IMR-90 (cell line): ENCODE data around the gene NRDC. TPM values are rescaled to one million over a fixed set of nuclear protein-coding genes. Genes with fewer than 3 reads are reported as not detected.

Source experiments
- ATAC-seq: fragments of 200-7000 bp; cut with Tn5 transposase; 2 replicates; pipeline ENCODE4 v1.9.1; 2020; ENCODE audit warnings: low read depth, mild to moderate bottlenecking, moderate library complexity
- BruUV-seq: library from RNA; stranded (reverse); fragments of 400-500 nt; replicated peaks from 2 replicates; lab custom pipeline; 2021; lab: Mats Ljungman, UMichigan
- CTCF ChIA-PET: fragments of 300-600 bp; formaldehyde crosslinking; extraction: SDS; loops from one replicate; lab custom pipeline; 2021; ENCODE audit warnings: antibody characterized with exemption; lab: Yijun Ruan, JAX
- POLR2A ChIA-PET: fragments of 300-600 bp; sonication (Branson Sonifier 250); formaldehyde crosslinking; loops from one replicate; lab custom pipeline; 2022; ENCODE audit warnings: antibody characterized with exemption; ENCODE audit not compliant: unreplicated experiment; lab: Charles Lee
- DNase-seq: peaks from one replicate; pipeline ENCODE4 v3.0.0; 2013
- H2AFZ ChIP-seq: replicated peaks from 2 replicates; pipeline ENCODE3; 2013; ENCODE audit warnings: low read length, mild to moderate bottlenecking; ENCODE audit not compliant: poor library complexity
- H2AK5ac ChIP-seq: 2 replicates; pipeline ENCODE4 v1.6.1; 2013; ENCODE audit warnings: low read depth, low read length, inconsistent platforms
- H2AK9ac ChIP-seq: replicated peaks from 2 replicates; pipeline ENCODE3; 2013; ENCODE audit warnings: mild to moderate bottlenecking, low read depth, low read length, moderate library complexity; ENCODE audit not compliant: poor library complexity
- H2BK120ac ChIP-seq: 2 replicates; pipeline ENCODE4 v1.6.1; 2013; ENCODE audit warnings: low read depth, low read length, inconsistent platforms
- H2BK15ac ChIP-seq: 3 replicates; pipeline ENCODE4 v1.6.1; 2013; ENCODE audit warnings: low read depth, low read length, inconsistent platforms
- H2BK20ac ChIP-seq: 2 replicates; pipeline ENCODE4 v1.6.1; 2013; ENCODE audit warnings: low read depth, mild to moderate bottlenecking, inconsistent platforms, low read length, moderate library complexity
- H2BK5ac ChIP-seq: 2 replicates; pipeline ENCODE4 v1.6.1; 2013; ENCODE audit warnings: mild to moderate bottlenecking, low read depth, low read length, inconsistent platforms; ENCODE audit not compliant: poor library complexity, severe bottlenecking
- H3K14ac ChIP-seq: replicated peaks from 2 replicates; pipeline ENCODE4 v1.6.1; 2013; ENCODE audit warnings: low read depth, low read length, inconsistent platforms
- H3K18ac ChIP-seq: 2 replicates; pipeline ENCODE4 v1.6.1; 2013; ENCODE audit warnings: low read depth, low read length, control low read depth
- H3K23ac ChIP-seq: 2 replicates; pipeline ENCODE4 v1.6.1; 2013; ENCODE audit warnings: low read depth, low read length, inconsistent platforms
- H3K27ac ChIP-seq: 2 replicates; pipeline ENCODE4 v1.5.1; 2013; ENCODE audit warnings: mild to moderate bottlenecking, control low read depth, low read length; ENCODE audit not compliant: insufficient read depth
- H3K27me3 ChIP-seq: 2 replicates; pipeline ENCODE4 v1.6.1; 2013; ENCODE audit warnings: low read length; ENCODE audit not compliant: control insufficient read depth, insufficient read depth
- H3K36me3 ChIP-seq: 2 replicates; pipeline ENCODE4 v1.6.1; 2013; ENCODE audit warnings: low read length, mixed read lengths; ENCODE audit not compliant: control insufficient read depth, insufficient read depth
- H3K4ac ChIP-seq: 2 replicates; pipeline ENCODE4 v1.6.1; 2013; ENCODE audit warnings: low read depth, low read length, inconsistent platforms
- H3K4me1 ChIP-seq: 2 replicates; pipeline ENCODE4 v1.6.1; 2013; ENCODE audit warnings: low read length, mixed read lengths; ENCODE audit not compliant: control insufficient read depth, insufficient read depth
- H3K4me2 ChIP-seq: 2 replicates; pipeline ENCODE4 v1.6.1; 2013; ENCODE audit warnings: low read depth, mild to moderate bottlenecking, control low read depth, low read length, moderate library complexity
- H3K4me3 ChIP-seq: 2 replicates; pipeline ENCODE4 v1.5.1; 2013; ENCODE audit warnings: low read depth, mild to moderate bottlenecking, control low read depth, low read length, moderate library complexity; ENCODE audit not compliant: insufficient read depth
- H3K56ac ChIP-seq: 2 replicates; pipeline ENCODE4 v1.6.1; 2013; ENCODE audit warnings: low read length, inconsistent platforms; ENCODE audit not compliant: insufficient read depth; ENCODE audit errors: extremely low read depth
- H3K79me1 ChIP-seq, 2 experiments: 2 replicates each; pipeline ENCODE4 v1.6.1; 2013; ENCODE audit warnings: low read length in 2 of 2, inconsistent platforms in 1 of 2, low read depth in 1 of 2
- H3K9ac ChIP-seq: 2 replicates; pipeline ENCODE4 v1.6.1; 2013; ENCODE audit warnings: low read depth, low read length, control low read depth
- H3K9me1 ChIP-seq: 2 replicates; pipeline ENCODE4 v1.6.1; 2013; ENCODE audit warnings: low read length, inconsistent platforms; ENCODE audit not compliant: insufficient read depth
- H3K9me3 ChIP-seq: 2 replicates; pipeline ENCODE4 v1.6.1; 2013; ENCODE audit warnings: low read length; ENCODE audit not compliant: control insufficient read depth, insufficient read depth
- H4K20me1 ChIP-seq: 2 replicates; pipeline ENCODE4 v1.6.1; 2013; ENCODE audit warnings: low read length, inconsistent platforms; ENCODE audit not compliant: insufficient read depth
- H4K5ac ChIP-seq: 2 replicates; pipeline ENCODE4 v1.6.1; 2013; ENCODE audit warnings: mild to moderate bottlenecking, low read depth, low read length, control low read depth
- H4K8ac ChIP-seq, 2 experiments: 2 replicates each; pipeline ENCODE4 v1.6.1; 2013; ENCODE audit warnings: low read depth in 2 of 2, low read length in 2 of 2, control low read depth in 1 of 2, inconsistent platforms in 1 of 2
- H4K91ac ChIP-seq: 2 replicates; pipeline ENCODE4 v1.6.1; 2013; ENCODE audit warnings: low read depth, low read length, inconsistent platforms; ENCODE audit not compliant: insufficient read depth
- CEBPB ChIP-seq: IDR thresholded peaks from 2 replicates; pipeline ENCODE4 v1.6.1; 2012; ENCODE audit warnings: low read depth, low read length, improper control_type of control experiment
- CTCF ChIP-seq: conservative IDR thresholded peaks from 2 replicates; pipeline ENCODE4 v1.5.1; 2012; ENCODE audit warnings: mild to moderate bottlenecking, low read depth, low read length, improper control_type of control experiment
- RAD21 ChIP-seq: IDR thresholded peaks from 2 replicates; pipeline ENCODE4 v1.6.1; 2012; ENCODE audit warnings: low read length, improper control_type of control experiment
- SMC3 ChIP-seq: fragments of 150-350 bp; IDR thresholded peaks from 2 replicates; pipeline ENCODE4 v1.6.1; 2016; ENCODE audit warnings: low read depth, mild to moderate bottlenecking, antibody characterized with exemption, low read length, moderate library complexity
- WGBS, 2 experiments: methylation state at CpG; one replicate each; pipeline versions ENCODE4 v1.1.5 to v1.1.7; 2013; ENCODE audit warnings: missing lambda C conversion rate in 2 of 2; ENCODE audit not compliant: insufficient read length in 1 of 2; ENCODE audit errors: extremely low coverage in 2 of 2; 5-methylcytosine and 5-hydroxymethylcytosine counted together
- dilution Hi-C: fragments of 300-500 bp; cut with HindIII; formaldehyde crosslinking; loops from one replicate; pipeline ENCODE4 v1.14.3; 2018; ENCODE audit warnings: low sequenced_read_pairs; ENCODE audit not compliant: unreplicated experiment
- in situ Hi-C: fragments of 300-500 bp; cut with MboI; formaldehyde crosslinking; loops from 3 replicates; pipeline ENCODE4 v1.14.3; 2019; ENCODE audit warnings: low sequenced_read_pairs, inconsistent platforms, mixed read lengths
- intact Hi-C: fragments of 100-400 bp; cut with micrococcal nuclease; formaldehyde crosslinking; loops from 2 replicates; pipeline ENCODE4 v1.10.0; 2022
- polyA plus RNA-seq, 3 experiments: library from polyadenylated mRNA; depleted of rRNA; stranded (reverse); fragments of >200 nt; gene quantifications; 2 replicates each; pipeline ENCODE4 v1.2.3, GENCODE V29; 2012; ENCODE audit warnings: low replicate concordance in 1 of 3
- total RNA-seq: library from RNA; depleted of rRNA; stranded (reverse); fragments of >200 nt; gene quantifications from 2 replicates; pipeline ENCODE4 v1.2.3, GENCODE V29; 2012

The NRDC gene
- total and polyA plus RNA-seq, 2 of the 4 experiments (the other 2 are of a cell fraction): 75.8 to 84.7 TPM

GRCh38 chr1:51926171-51926812 lies 47.8 kb upstream of the NRDC start:
- H4K8ac ChIP-seq: peak overlapping the region; percentile 86 to 91
- H3K14ac ChIP-seq: peak overlapping the region; percentile 82
- TF ChIP-seq RAD21 (peak; percentile 60), CTCF (peak; percentile 50), SMC3 (peak; percentile 35; the same call in 1 of the 2 replicates), CEBPB (no peak)
- no CpG with 5 or more reads among the region's 5 CpGs for WGBS, 2 experiments
- H4K91ac ChIP-seq: peak overlapping the region; percentile 92
- ChIA-PET CTCF (interaction anchor here (0.5 to 2.5 kb wide), 6 partner anchors 9 to 366 kb away, joined by 3 to 21 read pairs (median 4); no protein-coding TSS in a partner anchor), POLR2A (no interaction called here)
- H2BK120ac ChIP-seq: peak overlapping the region; percentile 99
- no peak overlapping the region for H2AK9ac ChIP-seq
- no peaks in the 10 kb centered on the region for H4K20me1 ChIP-seq
- H2BK20ac ChIP-seq: peak overlapping the region; percentile 99
- H3K4me1 ChIP-seq: peaks cover 35% of the 10 kb centered on the region
- in situ Hi-C loops (no loop called here), intact Hi-C loops (loop anchor here (1.0 kb wide), 1 partner anchor 29 kb away; no protein-coding TSS in a partner anchor), dilution Hi-C loops (no loop called here)
- H3K4me3 ChIP-seq: no peak overlapping the region
- H2AK5ac ChIP-seq: peak overlapping the region; percentile 76
- peak; percentile 59 for DNase-seq
- H3K56ac ChIP-seq: peak overlapping the region; percentile 45; the same call in 1 of the 2 replicates
- no peak overlapping the region for H3K9ac ChIP-seq
- peak; percentile 40 for ATAC-seq
- no peak overlapping the region for H3K4me2 ChIP-seq
- H2BK5ac ChIP-seq: peak overlapping the region; percentile 99
- H3K27me3 ChIP-seq: no peaks in the 10 kb centered on the region
- peak overlapping the region; percentile 52; the same call in 1 of the 2 replicates for H4K5ac ChIP-seq
- H3K23ac ChIP-seq: peak overlapping the region; percentile 99
- no peak overlapping the region for H2AFZ ChIP-seq
- H3K9me3 ChIP-seq: no peaks in the 10 kb centered on the region
- H3K79me1 ChIP-seq: peaks cover 36 to 80% of the 10 kb centered on the region in 2 experiments
- peak overlapping the region; percentile 4; the same call in 1 of the 2 replicates for H3K18ac ChIP-seq
- BruUV-seq: no TSS peak
- H3K4ac ChIP-seq: peak overlapping the region; percentile 99
- H3K36me3 ChIP-seq: peaks cover 12% of the 10 kb centered on the region; the same call in 1 of the 2 replicates
- peak overlapping the region; percentile 10; the same call in 1 of the 2 replicates for H3K27ac ChIP-seq
- peaks cover 43% of the 10 kb centered on the region for H3K9me1 ChIP-seq
- peak overlapping the region; percentile 26 for H2BK15ac ChIP-seq
